NT2/D1 (cell line): Measurements from ENCODE around the gene RBMS3.

Experiments
- SUZ12 ChIP-seq: IDR thresholded peaks from 2 replicates; pipeline ENCODE4 v1.6.1; 2011; ENCODE audit not compliant: insufficient read length, insufficient read depth; ENCODE audit errors: extremely low read depth
- YY1 ChIP-seq: IDR thresholded peaks from 2 replicates; pipeline ENCODE4 v1.6.1; 2011; ENCODE audit not compliant: insufficient read length, insufficient read depth

- no peak for TF ChIP-seq SUZ12
- no peak for TF ChIP-seq YY1
Observed at GRCh38 chr3:29335438-29335837, 54.6 kb downstream of the RBMS3 start.
